ENCODE measurements around the gene DGCR6.
"Not testable (repeated sequence)": the region's sequence is repeated elsewhere in the genome, so short reads cannot be mapped to it uniquely, and the experiment has no call there.

- TF ChIP-seq, protein P1, sequence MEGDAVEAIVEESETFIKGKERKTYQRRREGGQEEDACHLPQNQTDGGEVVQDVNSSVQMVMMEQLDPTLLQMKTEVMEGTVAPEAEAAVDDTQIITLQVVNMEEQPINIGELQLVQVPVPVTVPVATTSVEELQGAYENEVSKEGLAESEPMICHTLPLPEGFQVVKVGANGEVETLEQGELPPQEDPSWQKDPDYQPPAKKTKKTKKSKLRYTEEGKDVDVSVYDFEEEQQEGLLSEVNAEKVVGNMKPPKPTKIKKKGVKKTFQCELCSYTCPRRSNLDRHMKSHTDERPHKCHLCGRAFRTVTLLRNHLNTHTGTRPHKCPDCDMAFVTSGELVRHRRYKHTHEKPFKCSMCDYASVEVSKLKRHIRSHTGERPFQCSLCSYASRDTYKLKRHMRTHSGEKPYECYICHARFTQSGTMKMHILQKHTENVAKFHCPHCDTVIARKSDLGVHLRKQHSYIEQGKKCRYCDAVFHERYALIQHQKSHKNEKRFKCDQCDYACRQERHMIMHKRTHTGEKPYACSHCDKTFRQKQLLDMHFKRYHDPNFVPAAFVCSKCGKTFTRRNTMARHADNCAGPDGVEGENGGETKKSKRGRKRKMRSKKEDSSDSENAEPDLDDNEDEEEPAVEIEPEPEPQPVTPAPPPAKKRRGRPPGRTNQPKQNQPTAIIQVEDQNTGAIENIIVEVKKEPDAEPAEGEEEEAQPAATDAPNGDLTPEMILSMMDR (IDR thresholded peaks at IDR 0.05): not testable (repeated sequence)
- TF ChIP-seq POLR2A (IDR thresholded peaks at IDR 0.05): not testable (repeated sequence)
Measured at GRCh38 chr22:18890510-18891192, 15.5 kb upstream of the DGCR6 start.
